Naive B cell (primary cell): Measurements from ENCODE around the gene FERMT1. TPM values are rescaled to one million over a fixed set of nuclear protein-coding genes. Genes with fewer than 3 reads are reported as not detected.

Source experiments
- ATAC-seq, 2 donors: fragments of 150-1000 bp; cut with Tn5 transposase; 2 replicates each; pipeline ENCODE4 v1.10.0; 2021; ENCODE audit warnings: low read depth in 2 of 2, mild to moderate bottlenecking in 2 of 2, moderate library complexity in 2 of 2
- DNase-seq: peaks from one replicate; pipeline ENCODE4 v3.0.0; 2022
- H3K27ac Mint-ChIP-seq, 6 donors: one replicate each; pipeline ENCODE4 v1.8.0; 2020 to 2022; ENCODE audit warnings: mild to moderate bottlenecking in 6 of 6, mixed read lengths in 6 of 6, moderate library complexity in 5 of 6, inconsistent platforms in 2 of 6
- H3K27me3 Mint-ChIP-seq, 3 donors: one replicate each; pipeline ENCODE4 v1.8.0; 2021 to 2022; ENCODE audit warnings: mixed read lengths in 3 of 3, mild to moderate bottlenecking in 1 of 3
- H3K36me3 Mint-ChIP-seq, 2 donors: one replicate each; pipeline ENCODE4 v1.8.0; 2020 to 2022; ENCODE audit warnings: mixed read lengths in 2 of 2, inconsistent platforms in 1 of 2, mild to moderate bottlenecking in 1 of 2
- H3K4me1 Mint-ChIP-seq, 3 donors: one replicate each; pipeline ENCODE4 v1.8.0; 2020 to 2022; ENCODE audit warnings: mixed read lengths in 3 of 3, inconsistent platforms in 1 of 3, mild to moderate bottlenecking in 1 of 3, moderate library complexity in 1 of 3
- H3K4me3 Mint-ChIP-seq, 8 donors: one replicate each; pipeline ENCODE4 v1.8.0; 2020 to 2022; ENCODE audit warnings: mild to moderate bottlenecking in 8 of 8, mixed read lengths in 8 of 8, moderate library complexity in 8 of 8, inconsistent platforms in 2 of 8
- H3K9me3 Mint-ChIP-seq, 7 donors: one replicate each; pipeline ENCODE4 v1.8.0; 2020 to 2022; ENCODE audit warnings: mixed read lengths in 7 of 7, mild to moderate bottlenecking in 5 of 7, inconsistent platforms in 2 of 7, moderate library complexity in 1 of 7
- polyA plus RNA-seq, 6 donors: library from polyadenylated mRNA; unstranded; fragments of 300-500 nt; fragmentation: Illumina TruSeq; gene quantifications; one replicate each; pipeline ENCODE4 v1.2.3, GENCODE V29; 2021; ENCODE audit warnings: low read depth in 6 of 6

FERMT1 gene
- polyA plus RNA-seq, 6 donors from 2014 or later = not detected

GRCh38 chr20:6075428-6076219 lies 47.2 kb downstream of the FERMT1 start:
- no peaks in the 10 kb centered on the region for H3K36me3 Mint-ChIP-seq
- H3K4me1 Mint-ChIP-seq = no peaks in the 10 kb centered on the region

GRCh38 chr20:6074784-6075183 lies 48.0 kb downstream of the FERMT1 start:
- ATAC-seq = no peak
- H3K4me1 Mint-ChIP-seq = no peaks in the 10 kb centered on the region
- no peak overlapping the region for H3K27ac Mint-ChIP-seq
- no peaks in the 10 kb centered on the region for H3K9me3 Mint-ChIP-seq
- no peak for DNase-seq
- peaks cover 0 to 7% (median under 1%) of the 10 kb centered on the region in 3 donors for H3K27me3 Mint-ChIP-seq
- no peaks in the 10 kb centered on the region for H3K36me3 Mint-ChIP-seq
- H3K4me3 Mint-ChIP-seq = no peak overlapping the region

More at GRCh38 chr20:6075428-6076219, 47.2 kb downstream of the FERMT1 start:
- peak overlapping the region in 1 of 6 donors; percentile 33 for H3K27ac Mint-ChIP-seq
- peaks cover 0 to 12% (median 0%) of the 10 kb centered on the region in 3 donors for H3K27me3 Mint-ChIP-seq
- DNase-seq (no peak), ATAC-seq (no peak)
- H3K9me3 Mint-ChIP-seq = no peaks in the 10 kb centered on the region
- no peak overlapping the region for H3K4me3 Mint-ChIP-seq

- no peaks in the 10 kb centered on the region for H3K4me1 Mint-ChIP-seq
- peak in 1 of 2 donors; percentile 33 for ATAC-seq
Measured at GRCh38 chr20:6074145-6074561, 48.7 kb downstream of the FERMT1 start.

GRCh38 chr20:6070829-6071695 lies 51.8 kb downstream of the FERMT1 start:
- DNase-seq (no peak), ATAC-seq (no peak)
- no peaks in the 10 kb centered on the region for H3K9me3 Mint-ChIP-seq
- no peaks in the 10 kb centered on the region for H3K36me3 Mint-ChIP-seq
- H3K27me3 Mint-ChIP-seq = peaks cover 0 to 10% (median 5%) of the 10 kb centered on the region in 3 donors
- no peak overlapping the region for H3K27ac Mint-ChIP-seq
- H3K4me3 Mint-ChIP-seq = no peak overlapping the region
- H3K4me1 Mint-ChIP-seq = no peaks in the 10 kb centered on the region

More at GRCh38 chr20:6074145-6074561, 48.7 kb downstream of the FERMT1 start:
- Mint-ChIP-seq H3K9me3 (no peaks in the 10 kb centered on the region), H3K36me3 (no peaks in the 10 kb centered on the region), H3K4me3 (no peak overlapping the region), H3K27ac (no peak overlapping the region), H3K27me3 (peaks cover 0 to 5% (median 3%) of the 10 kb centered on the region in 3 donors)
- no peak for DNase-seq

GRCh38 chr20:6069669-6070068 lies 53.2 kb downstream of the FERMT1 start:
- H3K9me3 Mint-ChIP-seq = no peaks in the 10 kb centered on the region
- peaks cover 0 to 10% (median 5%) of the 10 kb centered on the region in 3 donors for H3K27me3 Mint-ChIP-seq
- H3K36me3 Mint-ChIP-seq = no peaks in the 10 kb centered on the region
- no peak overlapping the region for H3K4me3 Mint-ChIP-seq
- peak overlapping the region in 1 of 6 donors; percentile 66 for H3K27ac Mint-ChIP-seq
- DNase-seq = no peak
- H3K4me1 Mint-ChIP-seq = no peaks in the 10 kb centered on the region
- no peak for ATAC-seq

GRCh38 chr20:6067763-6068318 lies 55.0 kb downstream of the FERMT1 start:
- DNase-seq (no peak), ATAC-seq (no peak)
- Mint-ChIP-seq H3K36me3 (no peaks in the 10 kb centered on the region), H3K4me3 (no peak overlapping the region), H3K9me3 (no peaks in the 10 kb centered on the region), H3K4me1 (no peaks in the 10 kb centered on the region), H3K27ac (no peak overlapping the region), H3K27me3 (peaks cover 5 to 11% (median 10%) of the 10 kb centered on the region in 3 donors)

- no peaks in the 10 kb centered on the region for H3K9me3 Mint-ChIP-seq
- ATAC-seq (no peak), DNase-seq (no peak)
- H3K27ac Mint-ChIP-seq = no peak overlapping the region
- H3K4me1 Mint-ChIP-seq = no peaks in the 10 kb centered on the region
- no peaks in the 10 kb centered on the region for H3K36me3 Mint-ChIP-seq
- no peak overlapping the region for H3K4me3 Mint-ChIP-seq
- H3K27me3 Mint-ChIP-seq = peaks cover 6 to 15% (median 12%) of the 10 kb centered on the region in 3 donors
Measured at GRCh38 chr20:6066582-6066981, 56.2 kb downstream of the FERMT1 start.

- Mint-ChIP-seq H3K9me3 (peaks cover 0 to 3% (median 0%) of the 10 kb centered on the region in 7 donors), H3K27ac (no peak overlapping the region), H3K4me3 (no peak overlapping the region), H3K4me1 (no peaks in the 10 kb centered on the region), H3K27me3 (peaks cover 12 to 43% (median 33%) of the 10 kb centered on the region in 3 donors), H3K36me3 (no peaks in the 10 kb centered on the region)
- ATAC-seq (no peak), DNase-seq (no peak)
Measured at GRCh38 chr20:6061544-6061943, 61.3 kb downstream of the FERMT1 start.

- ATAC-seq = no peak
- H3K36me3 Mint-ChIP-seq = no peaks in the 10 kb centered on the region
- peaks cover 12 to 43% (median 41%) of the 10 kb centered on the region in 3 donors for H3K27me3 Mint-ChIP-seq
- DNase-seq = no peak
- no peak overlapping the region for H3K27ac Mint-ChIP-seq
- peaks cover 0 to 3% (median 0%) of the 10 kb centered on the region in 7 donors for H3K9me3 Mint-ChIP-seq
- no peaks in the 10 kb centered on the region for H3K4me1 Mint-ChIP-seq
- no peak overlapping the region for H3K4me3 Mint-ChIP-seq
Measured at GRCh38 chr20:6060213-6060612, 62.6 kb downstream of the FERMT1 start.

- Mint-ChIP-seq H3K4me3 (no peak overlapping the region), H3K36me3 (no peaks in the 10 kb centered on the region), H3K27ac (no peak overlapping the region), H3K9me3 (peaks cover 0 to 3% (median 0%) of the 10 kb centered on the region in 7 donors), H3K27me3 (peaks cover 17 to 49% (median 48%) of the 10 kb centered on the region in 3 donors), H3K4me1 (no peaks in the 10 kb centered on the region)
- DNase-seq (no peak), ATAC-seq (no peak)
Measured at GRCh38 chr20:6058684-6059295, 64.0 kb downstream of the FERMT1 start.

GRCh38 chr20:6057691-6058090 lies 65.1 kb downstream of the FERMT1 start:
- H3K4me3 Mint-ChIP-seq = no peak overlapping the region
- peaks cover 0 to 3% (median 0%) of the 10 kb centered on the region in 7 donors for H3K9me3 Mint-ChIP-seq
- peaks cover 24 to 53% (median 48%) of the 10 kb centered on the region in 3 donors for H3K27me3 Mint-ChIP-seq
- H3K27ac Mint-ChIP-seq = no peak overlapping the region
- H3K4me1 Mint-ChIP-seq = peaks cover 0 to 5% (median 5%) of the 10 kb centered on the region in 3 donors
- no peak for DNase-seq
- no peak for ATAC-seq
- H3K36me3 Mint-ChIP-seq = no peaks in the 10 kb centered on the region

GRCh38 chr20:6057139-6057538 lies 65.7 kb downstream of the FERMT1 start:
- no peak for ATAC-seq
- Mint-ChIP-seq H3K36me3 (no peaks in the 10 kb centered on the region), H3K27me3 (peaks cover 21 to 54% (median 50%) of the 10 kb centered on the region in 3 donors), H3K9me3 (peaks cover 0 to 3% (median 0%) of the 10 kb centered on the region in 7 donors), H3K4me3 (no peak overlapping the region), H3K27ac (no peak overlapping the region), H3K4me1 (peaks cover 0 to 6% (median 5%) of the 10 kb centered on the region in 3 donors)
- DNase-seq = no peak
